AG10803 (cell line): ENCODE measurements around the gene SEC23A.

Experiments
- DNase-seq: peaks from one replicate; pipeline ENCODE4 v3.0.0; 2010; ENCODE audit warnings: low read depth
- H3K4me3 ChIP-seq: 2 replicates; pipeline ENCODE4 v1.5.1; 2011; ENCODE audit warnings: mild to moderate bottlenecking, low read length, control low read depth
- TF ChIP-seq, protein P1 (sequence below): conservative IDR thresholded peaks from 2 replicates; pipeline ENCODE4 v1.5.1; 2011; ENCODE audit warnings: mild to moderate bottlenecking, low read length, control low read depth, inconsistent platforms

SEC23A gene

DNA sequence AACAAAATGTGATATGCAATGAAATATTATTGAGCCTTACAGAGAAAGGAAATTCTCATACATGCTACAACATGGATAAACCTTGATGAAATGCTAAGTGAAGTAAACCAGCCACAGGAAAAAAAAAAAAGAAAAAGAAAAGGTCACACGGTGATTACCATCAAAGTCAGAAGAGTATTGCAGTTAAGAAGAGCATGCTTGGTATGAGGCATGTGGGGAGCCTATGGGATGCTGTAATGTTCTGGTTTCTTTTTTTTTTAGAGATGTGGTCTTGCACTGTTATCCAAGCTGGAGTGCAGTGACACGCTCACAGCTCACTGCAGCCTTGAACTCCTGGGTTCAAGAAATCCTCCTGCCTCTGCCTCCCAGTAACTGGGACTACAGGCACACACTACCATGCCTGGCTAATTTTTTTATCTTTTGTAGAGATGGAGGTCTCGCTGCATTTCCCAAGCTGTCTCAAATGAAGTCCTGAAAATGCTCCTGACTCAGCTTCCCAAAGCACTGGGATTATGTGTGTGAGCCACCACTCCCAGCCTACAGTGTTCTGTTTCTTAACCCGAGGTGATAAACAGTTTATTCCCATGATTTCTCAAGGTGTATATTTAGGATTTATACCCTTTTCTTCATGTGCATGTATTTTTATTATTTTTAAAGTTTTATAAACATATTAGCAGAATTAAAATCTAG, 96.2 kb downstream of the SEC23A start:
- peak; percentile 36 for DNase-seq
- TF ChIP-seq, protein P1, sequence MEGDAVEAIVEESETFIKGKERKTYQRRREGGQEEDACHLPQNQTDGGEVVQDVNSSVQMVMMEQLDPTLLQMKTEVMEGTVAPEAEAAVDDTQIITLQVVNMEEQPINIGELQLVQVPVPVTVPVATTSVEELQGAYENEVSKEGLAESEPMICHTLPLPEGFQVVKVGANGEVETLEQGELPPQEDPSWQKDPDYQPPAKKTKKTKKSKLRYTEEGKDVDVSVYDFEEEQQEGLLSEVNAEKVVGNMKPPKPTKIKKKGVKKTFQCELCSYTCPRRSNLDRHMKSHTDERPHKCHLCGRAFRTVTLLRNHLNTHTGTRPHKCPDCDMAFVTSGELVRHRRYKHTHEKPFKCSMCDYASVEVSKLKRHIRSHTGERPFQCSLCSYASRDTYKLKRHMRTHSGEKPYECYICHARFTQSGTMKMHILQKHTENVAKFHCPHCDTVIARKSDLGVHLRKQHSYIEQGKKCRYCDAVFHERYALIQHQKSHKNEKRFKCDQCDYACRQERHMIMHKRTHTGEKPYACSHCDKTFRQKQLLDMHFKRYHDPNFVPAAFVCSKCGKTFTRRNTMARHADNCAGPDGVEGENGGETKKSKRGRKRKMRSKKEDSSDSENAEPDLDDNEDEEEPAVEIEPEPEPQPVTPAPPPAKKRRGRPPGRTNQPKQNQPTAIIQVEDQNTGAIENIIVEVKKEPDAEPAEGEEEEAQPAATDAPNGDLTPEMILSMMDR, result no peak
- H3K4me3 ChIP-seq, result no peak overlapping the region

DNA sequence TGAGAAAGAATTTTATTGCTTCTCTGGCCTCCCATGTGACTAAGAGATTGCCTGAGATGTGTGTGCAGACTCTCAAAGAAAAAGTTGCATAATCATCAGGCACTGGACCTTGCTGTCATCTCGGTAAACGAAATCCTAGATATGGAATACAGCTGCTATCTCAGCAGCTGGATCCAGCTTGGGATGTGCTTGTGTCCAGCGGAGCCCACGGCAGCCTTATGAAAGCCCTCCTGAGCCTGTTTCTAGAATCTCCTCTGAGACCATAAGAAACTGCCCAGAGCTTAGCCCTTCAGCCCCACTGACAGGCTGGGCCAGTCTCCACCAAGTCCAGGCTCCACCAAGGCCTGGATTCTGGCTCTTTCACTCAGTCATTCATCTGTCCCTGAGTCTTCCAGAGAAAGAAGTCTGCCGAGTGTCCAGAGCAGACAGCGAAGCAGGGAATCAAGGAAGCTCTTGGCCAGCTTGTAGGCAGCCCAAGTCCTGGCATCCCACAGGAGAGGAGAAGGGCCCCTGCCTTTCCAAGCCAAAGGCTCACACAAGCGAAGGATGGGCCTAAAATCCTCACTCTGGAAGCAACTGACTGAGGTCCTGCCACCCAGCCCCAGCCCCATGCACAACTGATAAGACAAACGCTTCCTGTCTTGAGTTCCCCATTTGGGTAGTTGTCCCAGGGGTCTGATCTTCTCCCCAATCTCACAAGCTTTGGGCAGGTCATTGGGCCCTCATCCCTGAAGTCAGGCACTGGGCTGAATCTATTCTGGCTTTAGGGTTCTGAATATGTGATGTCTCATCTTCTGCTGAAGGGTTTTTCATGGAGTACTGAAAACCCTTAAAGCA, 97.8 kb downstream of the SEC23A start:
- TF ChIP-seq, protein P1, result no peak
- DNase-seq, result no peak
- H3K4me3 ChIP-seq, result no peak overlapping the region

DNA sequence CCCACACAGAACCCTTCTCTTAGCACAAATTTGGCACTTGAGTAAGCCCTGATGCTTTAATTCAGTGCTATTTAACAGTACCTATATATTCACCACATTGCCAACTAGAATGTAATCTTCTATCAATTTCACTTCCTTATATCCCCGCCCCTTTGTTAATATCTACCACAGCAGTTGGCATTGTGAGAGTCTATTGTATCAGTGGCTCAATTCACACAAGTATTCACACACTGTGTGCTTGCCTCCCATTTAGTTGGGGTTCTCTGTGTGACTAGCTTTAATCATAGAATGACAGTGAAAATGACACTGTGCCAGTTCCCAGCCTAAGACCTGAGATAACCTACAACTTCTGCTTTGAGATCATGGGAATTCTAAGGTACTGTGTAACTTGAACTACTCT, 103.1 kb downstream of the SEC23A start:
- TF ChIP-seq, protein P1, result no peak
- no peak for DNase-seq
- no peak overlapping the region for H3K4me3 ChIP-seq

DNA sequence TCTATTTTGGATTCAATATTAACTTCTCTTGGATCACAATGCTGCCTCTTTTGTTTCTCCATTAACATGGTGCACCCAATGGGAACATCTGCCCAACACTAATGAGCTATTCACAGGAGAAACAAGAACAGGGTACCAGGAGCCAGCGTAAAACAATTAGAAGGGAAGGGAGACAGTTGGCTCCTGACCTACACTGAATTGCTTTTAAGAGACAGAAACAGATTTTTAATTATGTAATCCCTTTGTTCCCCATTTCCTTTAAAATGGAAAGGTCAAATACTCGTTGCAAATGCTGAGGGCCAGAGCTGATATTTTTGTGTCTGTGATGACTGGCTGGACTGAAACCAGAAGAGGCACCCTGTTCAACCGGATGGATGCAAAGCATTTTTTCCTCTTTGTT, 108.3 kb downstream of the SEC23A start:
- TF ChIP-seq, protein P1, result no peak
- DNase-seq, result no peak
- no peak overlapping the region for H3K4me3 ChIP-seq

DNA sequence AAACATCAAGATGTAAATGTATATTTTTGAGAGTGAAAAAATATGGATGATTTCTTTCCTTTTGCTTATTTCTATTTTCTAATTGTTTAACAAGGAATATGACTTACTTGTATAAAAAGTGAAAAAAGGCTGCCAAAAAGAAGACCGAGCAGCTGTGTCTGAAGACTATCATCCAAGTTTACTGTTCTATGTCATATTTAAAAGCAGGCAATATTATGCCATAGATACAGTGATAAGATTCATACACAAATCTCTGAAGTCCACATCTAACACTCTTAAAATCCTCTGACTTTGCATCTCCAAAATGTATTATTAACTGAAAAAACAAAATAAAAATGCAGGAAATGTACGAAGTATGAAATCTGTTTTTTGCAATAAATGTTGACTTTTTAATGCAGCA, 109.1 kb downstream of the SEC23A start:
- TF ChIP-seq, protein P1, result no peak
- no peak overlapping the region for H3K4me3 ChIP-seq
- no peak for DNase-seq

DNA sequence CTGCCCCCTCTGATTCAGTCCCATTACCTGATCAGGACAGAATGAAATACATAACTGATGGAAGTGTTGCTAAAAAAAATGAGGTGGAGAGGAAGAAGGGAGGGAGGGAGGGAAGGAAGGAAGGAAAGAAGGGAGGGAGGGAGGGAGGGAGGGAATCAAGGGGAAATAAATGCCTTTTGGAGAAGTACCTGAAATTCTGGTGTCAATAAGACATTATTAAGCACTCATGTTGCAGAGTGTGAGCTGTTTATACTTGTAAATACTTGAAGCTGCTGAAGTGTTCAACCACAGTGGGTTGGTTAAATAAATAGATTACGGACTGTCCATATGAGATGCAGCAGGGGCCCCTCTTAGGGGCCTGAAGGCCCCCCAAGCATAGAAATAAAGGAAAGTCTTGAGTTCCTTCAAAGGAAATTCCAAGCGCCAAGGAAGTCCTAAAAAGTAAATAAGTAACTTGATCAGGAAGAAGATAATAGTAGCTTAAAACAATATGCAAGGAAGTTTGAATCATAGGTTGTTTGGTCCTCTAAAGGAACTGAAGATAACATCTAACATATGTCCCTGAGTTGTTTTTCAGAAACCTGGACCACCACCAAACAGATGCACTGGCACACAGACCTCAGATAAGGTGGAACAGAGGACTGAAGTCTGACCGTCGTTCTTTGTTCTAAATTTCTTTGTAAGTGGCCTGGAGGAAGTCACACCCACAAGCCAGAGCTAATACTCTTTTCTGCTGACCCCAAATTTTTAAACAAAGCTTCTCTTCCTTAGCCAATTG, 110.8 kb downstream of the SEC23A start:
- TF ChIP-seq, protein P1, result no peak
- no peak for DNase-seq
- no peak overlapping the region for H3K4me3 ChIP-seq
